Ascending aorta (tissue), 2 donors: Measurements from ENCODE around the gene CNOT1. TPM values are rescaled to one million over a fixed set of nuclear protein-coding genes. Genes with fewer than 3 reads are reported as not detected.

ENCODE experiments used
- DNase-seq, 2 donors: peaks; one replicate each; pipeline ENCODE4 v3.0.0-alpha.2; 2019; ENCODE audit warnings: low spot score in 2 of 2
- H3K27ac ChIP-seq, 2 donors: fragments of 200-600 bp; sonication (generic); one replicate each; pipeline ENCODE4 v1.5.1; 2016 to 2017; ENCODE audit warnings: mild to moderate bottlenecking in 1 of 2
- H3K27me3 ChIP-seq: fragments of 200-600 bp; sonication (generic); one replicate; pipeline ENCODE4 v1.5.1; 2017
- H3K36me3 ChIP-seq, 2 donors: fragments of 200-600 bp; sonication (generic); one replicate each; pipeline ENCODE4 v1.5.1; 2016
- H3K4me1 ChIP-seq, 2 donors: fragments of 200-600 bp; sonication (generic); one replicate each; pipeline ENCODE4 v1.5.1; 2016 to 2017; ENCODE audit warnings: mild to moderate bottlenecking in 1 of 2
- H3K4me3 ChIP-seq, 2 donors: fragments of 200-600 bp; sonication (generic); one replicate each; pipeline ENCODE4 v1.5.1; 2016 to 2017; ENCODE audit warnings: mild to moderate bottlenecking in 1 of 2
- H3K9me3 ChIP-seq, 2 donors: fragments of 200-600 bp; sonication (generic); one replicate each; pipeline ENCODE4 v1.5.1; 2016
- intact Hi-C: fragments of 100-400 bp; cut with DNase I; formaldehyde crosslinking; loops from one replicate; pipeline ENCODE4 v1.15.1; 2023
- total RNA-seq: library from RNA; depleted of rRNA; stranded (reverse); fragments of >200 nt; gene quantifications from one replicate; pipeline ENCODE4 v1.1.0, GENCODE V29; 2016
- TF ChIP-seq, protein P1 (sequence below), 3 experiments: fragments of 200-600 bp in 2 of 3; fragments of 450-650 bp in 1 of 3; sonication (generic) in 2 of 3; IDR thresholded peaks; one replicate each; pipeline ENCODE4 v1.5.1; 2016 to 2019; ENCODE audit warnings: antibody characterized with exemption in 3 of 3, mild to moderate bottlenecking in 1 of 3, moderate library complexity in 1 of 3

The CNOT1 gene
- total RNA-seq, 1 donor from 2014 or later, result 324 TPM

DNA sequence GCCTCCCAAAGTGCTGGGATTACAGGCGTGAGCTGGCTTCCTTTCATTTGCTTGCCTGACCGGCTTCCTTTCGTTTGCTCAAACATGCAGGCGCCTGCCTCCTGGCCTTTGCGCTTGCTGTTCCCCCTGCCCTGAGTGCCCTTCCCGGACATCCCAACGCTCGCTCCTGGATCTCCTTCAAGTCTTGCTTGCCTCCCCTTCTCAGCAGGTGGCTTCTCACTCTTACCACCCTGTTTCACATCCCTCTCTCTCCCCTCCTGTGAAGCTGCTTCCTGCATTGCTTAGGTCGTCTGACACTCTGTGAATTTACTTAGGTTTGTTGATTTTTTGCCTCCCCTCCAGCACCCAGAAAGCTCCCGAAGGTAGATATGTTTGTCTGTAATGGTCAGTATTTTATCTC, 155.3 kb downstream of the CNOT1 start:
- H3K9me3 ChIP-seq, result no peaks in the 10 kb centered on the region
- no peaks in the 10 kb centered on the region for H3K36me3 ChIP-seq
- no peak overlapping the region for H3K4me3 ChIP-seq
- intact Hi-C loops, result no loop called here
- no peaks in the 10 kb centered on the region for H3K4me1 ChIP-seq
- no peak for DNase-seq
- no peak overlapping the region for H3K27ac ChIP-seq
- H3K27me3 ChIP-seq, result no peaks in the 10 kb centered on the region
- TF ChIP-seq, protein P1, sequence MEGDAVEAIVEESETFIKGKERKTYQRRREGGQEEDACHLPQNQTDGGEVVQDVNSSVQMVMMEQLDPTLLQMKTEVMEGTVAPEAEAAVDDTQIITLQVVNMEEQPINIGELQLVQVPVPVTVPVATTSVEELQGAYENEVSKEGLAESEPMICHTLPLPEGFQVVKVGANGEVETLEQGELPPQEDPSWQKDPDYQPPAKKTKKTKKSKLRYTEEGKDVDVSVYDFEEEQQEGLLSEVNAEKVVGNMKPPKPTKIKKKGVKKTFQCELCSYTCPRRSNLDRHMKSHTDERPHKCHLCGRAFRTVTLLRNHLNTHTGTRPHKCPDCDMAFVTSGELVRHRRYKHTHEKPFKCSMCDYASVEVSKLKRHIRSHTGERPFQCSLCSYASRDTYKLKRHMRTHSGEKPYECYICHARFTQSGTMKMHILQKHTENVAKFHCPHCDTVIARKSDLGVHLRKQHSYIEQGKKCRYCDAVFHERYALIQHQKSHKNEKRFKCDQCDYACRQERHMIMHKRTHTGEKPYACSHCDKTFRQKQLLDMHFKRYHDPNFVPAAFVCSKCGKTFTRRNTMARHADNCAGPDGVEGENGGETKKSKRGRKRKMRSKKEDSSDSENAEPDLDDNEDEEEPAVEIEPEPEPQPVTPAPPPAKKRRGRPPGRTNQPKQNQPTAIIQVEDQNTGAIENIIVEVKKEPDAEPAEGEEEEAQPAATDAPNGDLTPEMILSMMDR (IDR thresholded peaks at IDR 0.05), result no peak

DNA sequence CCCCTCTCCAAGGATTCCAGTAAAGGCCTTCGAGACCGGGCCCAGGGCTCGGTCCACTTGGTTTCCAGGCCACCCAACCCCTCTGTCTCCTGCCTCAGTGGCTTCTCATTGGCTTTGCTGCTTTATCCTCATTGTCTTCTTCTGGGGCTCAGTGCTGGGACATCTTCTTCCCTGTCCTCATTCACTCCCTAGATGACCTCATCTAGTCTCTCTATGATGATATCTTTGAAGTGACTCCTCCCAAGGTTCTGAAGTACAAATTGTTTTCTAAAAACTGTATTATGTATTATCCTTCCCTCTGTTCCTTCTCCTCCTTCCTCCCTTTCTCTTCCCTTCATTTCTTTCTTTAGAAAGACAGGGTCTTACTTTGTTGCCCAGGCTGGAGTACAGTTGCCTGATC, 156.8 kb downstream of the CNOT1 start:
- TF ChIP-seq, protein P1 (IDR thresholded peaks at IDR 0.05), result no peak
- intact Hi-C loops, result no loop called here
- Histone ChIP-seq H3K4me3 (no peak overlapping the region), H3K4me1 (no peaks in the 10 kb centered on the region), H3K27ac (no peak overlapping the region), H3K27me3 (no peaks in the 10 kb centered on the region), H3K36me3 (no peaks in the 10 kb centered on the region), H3K9me3 (no peaks in the 10 kb centered on the region)
- no peak for DNase-seq

GRCh38 chr16:58472266-58472665, 157.4 kb downstream of the CNOT1 start:
- DNase-seq, result no peak
- Histone ChIP-seq H3K4me3 (no peak overlapping the region), H3K4me1 (no peaks in the 10 kb centered on the region), H3K27me3 (no peaks in the 10 kb centered on the region), H3K36me3 (no peaks in the 10 kb centered on the region), H3K9me3 (no peaks in the 10 kb centered on the region), H3K27ac (no peak overlapping the region)
- TF ChIP-seq, protein P1 (IDR thresholded peaks at IDR 0.05), result no peak
- intact Hi-C loops, result no loop called here

GRCh38 chr16:58471209-58471975, 158.2 kb downstream of the CNOT1 start:
- TF ChIP-seq, protein P1 (IDR thresholded peaks at IDR 0.05), result no peak

More at GRCh38 chr16:58471209-58471975, 158.2 kb downstream of the CNOT1 start:
- DNase-seq, result no peak
- Histone ChIP-seq H3K4me3 (no peak overlapping the region), H3K36me3 (no peaks in the 10 kb centered on the region), H3K27me3 (no peaks in the 10 kb centered on the region), H3K9me3 (no peaks in the 10 kb centered on the region), H3K27ac (no peak overlapping the region), H3K4me1 (no peaks in the 10 kb centered on the region)
- intact Hi-C loops, result no loop called here

Other genes starting within 250 kb of the CNOT1 start
- gene GINS3, start 237.4 kb downstream of the CNOT1 start, total RNA-seq, result 21.8 TPM
- gene NDRG4, start 129.7 kb downstream of the CNOT1 start, total RNA-seq, result 150 TPM
- gene SETD6, start 114.3 kb downstream of the CNOT1 start, total RNA-seq, result 24.4 TPM
- gene SLC38A7, start 54.9 kb upstream of the CNOT1 start, total RNA-seq, result 23.5 TPM
- gene GOT2, start 104.5 kb upstream of the CNOT1 start, total RNA-seq, result 48.7 TPM